ENCODE data around the gene CDH7. TPM values are rescaled to one million over a fixed set of nuclear protein-coding genes. Genes with fewer than 3 reads are reported as not detected.

CDH7 gene
- total and polyA plus RNA-seq, 9 donors, result under 0.01 to 0.94 (median 0.07) TPM; not detected in 2

DNA sequence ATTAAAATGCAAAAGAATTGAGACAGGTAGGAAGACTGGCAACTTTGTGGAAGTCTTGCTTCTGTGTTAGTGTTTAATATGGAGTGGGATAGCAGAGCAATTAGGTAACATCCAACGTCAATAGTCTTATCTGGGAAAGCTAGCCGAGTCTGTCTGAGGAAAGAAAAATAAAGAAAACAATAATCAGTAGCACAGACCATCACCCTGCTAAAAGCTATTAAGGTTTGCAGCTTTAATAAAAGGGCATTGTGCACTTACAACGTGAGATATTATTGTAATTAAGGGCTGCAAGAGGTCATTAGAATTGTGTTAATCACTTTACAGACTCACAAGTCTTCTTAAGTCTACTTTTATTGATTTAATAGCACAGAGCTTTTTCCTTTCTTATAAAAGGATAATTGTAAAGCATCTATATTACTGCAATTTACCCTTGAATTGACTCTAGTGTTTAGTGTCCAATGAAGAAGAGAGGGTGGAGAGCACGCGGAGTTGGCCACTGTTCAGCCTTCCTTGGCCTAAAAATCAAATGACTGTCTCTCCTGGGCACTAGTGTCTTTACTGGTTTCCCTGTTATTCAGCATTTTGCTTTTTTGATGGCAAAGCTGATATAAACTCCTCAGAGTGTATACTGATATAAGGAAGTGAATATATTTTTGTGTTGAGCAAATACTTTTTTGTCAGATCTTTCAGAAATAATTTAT is 2.0 kb downstream of the CDH7 start:
- WGBS, 3 donors, result 37 to 45% (median 40%) methylated on average over 5 of the region's 5 CpGs
- Histone ChIP-seq H3K36me3 (no peaks in the 10 kb centered on the region), H3K9me3 (no peaks in the 10 kb centered on the region), H3K4me3 (no peak overlapping the region), H3K27ac (no peak overlapping the region), H3K27me3 (no peaks in the 10 kb centered on the region), H3K4me1 (ENCODE audit: insufficient read depth) (peaks cover 2% of the 10 kb centered on the region)
- TF ChIP-seq, protein P1, sequence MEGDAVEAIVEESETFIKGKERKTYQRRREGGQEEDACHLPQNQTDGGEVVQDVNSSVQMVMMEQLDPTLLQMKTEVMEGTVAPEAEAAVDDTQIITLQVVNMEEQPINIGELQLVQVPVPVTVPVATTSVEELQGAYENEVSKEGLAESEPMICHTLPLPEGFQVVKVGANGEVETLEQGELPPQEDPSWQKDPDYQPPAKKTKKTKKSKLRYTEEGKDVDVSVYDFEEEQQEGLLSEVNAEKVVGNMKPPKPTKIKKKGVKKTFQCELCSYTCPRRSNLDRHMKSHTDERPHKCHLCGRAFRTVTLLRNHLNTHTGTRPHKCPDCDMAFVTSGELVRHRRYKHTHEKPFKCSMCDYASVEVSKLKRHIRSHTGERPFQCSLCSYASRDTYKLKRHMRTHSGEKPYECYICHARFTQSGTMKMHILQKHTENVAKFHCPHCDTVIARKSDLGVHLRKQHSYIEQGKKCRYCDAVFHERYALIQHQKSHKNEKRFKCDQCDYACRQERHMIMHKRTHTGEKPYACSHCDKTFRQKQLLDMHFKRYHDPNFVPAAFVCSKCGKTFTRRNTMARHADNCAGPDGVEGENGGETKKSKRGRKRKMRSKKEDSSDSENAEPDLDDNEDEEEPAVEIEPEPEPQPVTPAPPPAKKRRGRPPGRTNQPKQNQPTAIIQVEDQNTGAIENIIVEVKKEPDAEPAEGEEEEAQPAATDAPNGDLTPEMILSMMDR (IDR thresholded peaks at IDR 0.05), result no peak
- no peak for TF ChIP-seq POLR2A (IDR thresholded peaks at IDR 0.05)
- no peak for TF ChIP-seq EP300 (IDR thresholded peaks at IDR 0.05)
- intact Hi-C loops (cut with DNase I), result no loop called here
- no peak for DNase-seq

DNA sequence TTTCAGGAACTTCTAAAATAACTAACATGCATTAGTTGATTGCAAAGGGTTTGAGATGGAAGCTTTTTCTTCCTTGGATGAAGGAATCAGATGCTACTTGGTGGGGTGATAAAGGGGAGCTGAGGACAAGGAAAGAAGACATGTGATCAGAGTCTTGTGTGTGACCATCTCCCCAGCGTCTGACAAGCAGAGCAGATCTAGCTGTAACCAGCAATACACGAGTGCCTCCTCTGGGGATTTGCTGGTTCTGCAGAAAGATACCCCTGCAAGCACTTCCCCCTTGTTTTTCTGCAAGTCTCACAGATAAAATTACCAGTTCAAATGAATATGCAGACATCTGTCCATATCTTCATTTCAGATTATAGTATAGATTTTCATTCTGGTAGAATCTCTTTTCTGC is 2.7 kb downstream of the CDH7 start:
- H3K4me1 ChIP-seq (ENCODE audit: insufficient read depth), result peaks cover 2% of the 10 kb centered on the region
- TF ChIP-seq, protein P1 (IDR thresholded peaks at IDR 0.05), result no peak
- TF ChIP-seq POLR2A (IDR thresholded peaks at IDR 0.05) (no peak), EP300 (IDR thresholded peaks at IDR 0.05) (no peak)
- no peak overlapping the region for H3K4me3 ChIP-seq
- no peak overlapping the region for H3K27ac ChIP-seq
- intact Hi-C loops (cut with DNase I), result no loop called here
- DNase-seq, result no peak
- WGBS, 3 donors, result 8 to 13% (median 9%) methylated on average over 2 of the region's 2 CpGs
- H3K36me3 ChIP-seq, result no peaks in the 10 kb centered on the region
- H3K9me3 ChIP-seq, result no peaks in the 10 kb centered on the region
- no peaks in the 10 kb centered on the region for H3K27me3 ChIP-seq

DNA sequence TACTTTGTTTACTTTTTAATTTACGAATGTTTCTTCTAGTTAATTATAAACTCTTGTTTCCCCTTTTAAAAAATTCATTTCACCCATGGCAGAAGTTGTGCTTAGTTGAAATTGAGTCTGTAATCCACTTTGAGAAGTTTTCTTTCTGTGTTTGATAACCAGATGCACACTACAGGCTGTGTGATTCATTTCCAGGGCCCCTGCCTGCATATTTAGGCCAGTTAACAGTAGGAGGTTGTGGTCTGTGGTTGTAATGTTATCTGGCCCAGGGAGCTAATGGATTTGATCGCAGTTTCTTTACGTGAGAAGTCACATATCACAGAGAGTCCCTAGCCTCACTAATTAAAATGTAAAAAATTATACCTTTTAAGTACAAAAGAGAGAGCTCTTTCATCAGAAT is 3.3 kb downstream of the CDH7 start:
- no peaks in the 10 kb centered on the region for H3K27me3 ChIP-seq
- H3K36me3 ChIP-seq, result no peaks in the 10 kb centered on the region
- WGBS, 3 donors, result 43 to 46% (median 43%) methylated on average over 3 of the region's 3 CpGs
- intact Hi-C loops (cut with DNase I), result no loop called here
- H3K27ac ChIP-seq, result no peak overlapping the region
- H3K4me1 ChIP-seq (ENCODE audit: insufficient read depth), result peaks cover 2% of the 10 kb centered on the region
- DNase-seq, result no peak
- no peaks in the 10 kb centered on the region for H3K9me3 ChIP-seq
- no peak overlapping the region for H3K4me3 ChIP-seq
- TF ChIP-seq, protein P1 (IDR thresholded peaks at IDR 0.05), result no peak
- TF ChIP-seq POLR2A (IDR thresholded peaks at IDR 0.05), result no peak
- TF ChIP-seq EP300 (IDR thresholded peaks at IDR 0.05), result no peak

DNA sequence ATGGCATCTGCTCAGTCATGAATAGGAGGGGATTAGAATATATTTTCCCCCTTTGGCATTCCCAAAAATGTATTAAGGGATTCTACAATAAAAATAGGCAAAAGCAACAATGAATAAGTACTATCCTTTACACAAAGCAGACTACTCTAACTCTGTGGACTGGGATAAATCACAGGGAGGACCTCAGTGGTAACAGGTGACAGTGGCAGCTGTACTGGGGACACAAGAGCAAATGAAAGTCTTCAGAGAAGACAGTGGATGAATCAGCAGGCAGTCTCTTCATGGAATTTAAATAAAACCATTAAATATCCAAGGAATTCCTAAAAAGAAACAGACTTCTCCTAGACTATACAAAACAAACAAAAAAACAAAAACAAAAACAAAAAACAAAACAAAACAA is 4.8 kb downstream of the CDH7 start:
- no peaks in the 10 kb centered on the region for H3K4me1 ChIP-seq (ENCODE audit: insufficient read depth)
- no peaks in the 10 kb centered on the region for H3K36me3 ChIP-seq
- TF ChIP-seq, protein P1 (IDR thresholded peaks at IDR 0.05), result no peak
- TF ChIP-seq POLR2A (IDR thresholded peaks at IDR 0.05), result no peak
- TF ChIP-seq EP300 (IDR thresholded peaks at IDR 0.05), result no peak
- H3K9me3 ChIP-seq, result no peaks in the 10 kb centered on the region
- H3K4me3 ChIP-seq, result no peak overlapping the region
- intact Hi-C loops (cut with DNase I), result no loop called here
- DNase-seq, result no peak
- H3K27ac ChIP-seq, result no peak overlapping the region
- H3K27me3 ChIP-seq, result no peaks in the 10 kb centered on the region
